Endothelial cell of umbilical vein (primary cell): ENCODE measurements around the gene TULP4.

Experiments used
- CTCF ChIP-seq, 2 donors: IDR thresholded peaks; 1 replicate in 1 of 2; 2 replicates in 1 of 2; pipeline ENCODE4 v1.5.1; 2011; ENCODE audit warnings: low read length in 2 of 2, mild to moderate bottlenecking in 2 of 2, moderate library complexity in 2 of 2, control low read depth in 1 of 2, inconsistent platforms in 1 of 2, low read depth in 1 of 2; ENCODE audit not compliant: insufficient read depth in 1 of 2; ENCODE audit errors: extremely low read depth in 1 of 2
- EZH2 ChIP-seq: IDR thresholded peaks from 2 replicates; pipeline ENCODE4 v1.6.1; 2012; ENCODE audit warnings: borderline replicate concordance, low read depth, mild to moderate bottlenecking, moderate library complexity, low read length, inconsistent platforms; ENCODE audit not compliant: severe bottlenecking
- FOS ChIP-seq: IDR thresholded peaks from 2 replicates; pipeline ENCODE4 v1.6.1; 2011; ENCODE audit warnings: mild to moderate bottlenecking, low read length, moderate library complexity, borderline replicate concordance; ENCODE audit not compliant: insufficient read depth
- MYC ChIP-seq: IDR thresholded peaks from one replicate; pipeline ENCODE4 v1.6.1; 2011; ENCODE audit warnings: mild to moderate bottlenecking, low read depth, low read length
- POLR2A ChIP-seq: IDR thresholded peaks from 2 replicates; pipeline ENCODE4 v1.6.1; 2012; ENCODE audit warnings: low read depth, mild to moderate bottlenecking, control low read depth, low read length
- POLR2AphosphoS5 ChIP-seq: IDR thresholded peaks from 2 replicates; pipeline ENCODE4 v1.6.1; 2012; ENCODE audit warnings: low read depth, mild to moderate bottlenecking, control low read depth, low read length, moderate library complexity; ENCODE audit not compliant: insufficient read depth
- TF ChIP-seq, protein P1 (sequence below): IDR thresholded peaks from 2 replicates; pipeline ENCODE4 v1.6.1; 2011; ENCODE audit not compliant: insufficient read depth, insufficient read length

DNA sequence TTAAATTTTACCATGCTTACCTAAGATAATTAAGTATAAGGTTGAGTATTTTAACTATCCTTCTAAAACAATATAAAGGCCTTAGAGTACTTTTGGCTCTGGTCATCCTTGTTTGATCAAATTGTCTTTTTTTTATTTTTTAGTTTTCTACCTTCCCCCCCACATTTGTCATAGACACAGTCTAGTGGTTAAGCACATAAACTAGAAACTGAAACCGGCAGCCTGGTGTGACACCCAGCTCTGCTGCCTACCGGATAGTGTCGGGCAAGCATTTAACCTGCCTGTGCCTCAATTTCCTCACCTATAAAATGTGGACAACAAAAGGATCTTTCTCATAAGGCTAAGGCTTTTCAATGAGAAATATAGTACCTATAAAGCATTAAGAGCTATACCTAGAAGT is 21.6 kb upstream of the TULP4 start:
- TF ChIP-seq POLR2AphosphoS5 (no peak), CTCF (IDR thresholded peaks at IDR 0.05; ENCODE audit: extremely low read depth in 1 of 2, insufficient read depth in 1 of 2, low read depth in 1 of 2, low read length in 2 of 2) (no peak), MYC (no peak), POLR2A (no peak), EZH2 (no peak), FOS (no peak)
- TF ChIP-seq, protein P1, sequence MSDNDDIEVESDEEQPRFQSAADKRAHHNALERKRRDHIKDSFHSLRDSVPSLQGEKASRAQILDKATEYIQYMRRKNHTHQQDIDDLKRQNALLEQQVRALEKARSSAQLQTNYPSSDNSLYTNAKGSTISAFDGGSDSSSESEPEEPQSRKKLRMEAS, result no peak
